Limb (tissue), 2 donors: ENCODE results near the gene HAT1.

ENCODE experiments used
- DNase-seq, 2 donors: peaks; one replicate each; pipeline ENCODE4 v3.0.0-alpha.2; 2016; ENCODE audit errors: extremely low spot score in 2 of 2

HAT1 gene

GRCh38 chr2:171913517-171913916, 8.7 kb upstream of the HAT1 start:
- no peak for DNase-seq

- DNase-seq, result no peak
Observed at GRCh38 chr2:171919453-171919852, 2.8 kb upstream of the HAT1 start.

GRCh38 chr2:171921970-171922229, 361 bp upstream of the HAT1 start:
- DNase-seq, result no peak

GRCh38 chr2:171923206-171923605, 945 bp downstream of the HAT1 start:
- peak; percentile 18 to 47 for DNase-seq

- DNase-seq, result no peak
Observed at GRCh38 chr2:171924170-171924942, 2.1 kb downstream of the HAT1 start.

GRCh38 chr2:171930385-171930784, 8.1 kb downstream of the HAT1 start:
- no peak for DNase-seq

GRCh38 chr2:171939058-171939742, 16.9 kb downstream of the HAT1 start:
- no peak for DNase-seq

GRCh38 chr2:171939743-171940071, 17.4 kb downstream of the HAT1 start:
- DNase-seq, result no peak

GRCh38 chr2:171941316-171941699, 19.0 kb downstream of the HAT1 start:
- no peak for DNase-seq

- no peak for DNase-seq
Observed at GRCh38 chr2:171943869-171944268, 21.6 kb downstream of the HAT1 start.

GRCh38 chr2:171952276-171952675, 30.0 kb downstream of the HAT1 start:
- DNase-seq, result no peak

GRCh38 chr2:171952748-171953147, 30.5 kb downstream of the HAT1 start:
- no peak for DNase-seq

GRCh38 chr2:171956135-171956825, 34.0 kb downstream of the HAT1 start:
- DNase-seq, result no peak

GRCh38 chr2:171957061-171957460, 34.8 kb downstream of the HAT1 start:
- DNase-seq, result no peak

GRCh38 chr2:171958475-171958874, 36.2 kb downstream of the HAT1 start:
- no peak for DNase-seq

GRCh38 chr2:171959998-171960397, 37.7 kb downstream of the HAT1 start:
- no peak for DNase-seq

- no peak for DNase-seq
Observed at GRCh38 chr2:171960570-171960969, 38.3 kb downstream of the HAT1 start.

GRCh38 chr2:171963198-171963597, 40.9 kb downstream of the HAT1 start:
- no peak for DNase-seq

- no peak for DNase-seq
Observed at GRCh38 chr2:171964308-171964707, 42.0 kb downstream of the HAT1 start.

GRCh38 chr2:171965238-171965637, 43.0 kb downstream of the HAT1 start:
- no peak for DNase-seq

- no peak for DNase-seq
Observed at GRCh38 chr2:171965661-171966060, 43.4 kb downstream of the HAT1 start.

- no peak for DNase-seq
Observed at GRCh38 chr2:171966235-171966634, 44.0 kb downstream of the HAT1 start.

GRCh38 chr2:171966688-171967087, 44.4 kb downstream of the HAT1 start:
- no peak for DNase-seq
